SK-N-SH treated with all-trans-retinoic acid at 6 μM for 48 hours (cell line): ENCODE results near the gene S100A11.

Experiments used
- GLIS3 ChIP-seq: fragments of 250-450 bp; sonication (Bioruptor Pico); IDR thresholded peaks from 2 replicates; pipeline ENCODE4 v1.5.0; 2020; ENCODE audit warnings: mild to moderate bottlenecking, moderate library complexity
- SNAI2 ChIP-seq: fragments of 250-450 bp; sonication (Bioruptor Pico); IDR thresholded peaks from 2 replicates; pipeline ENCODE4 v1.5.0; 2020; ENCODE audit warnings: mild to moderate bottlenecking, moderate library complexity
- ZFP30 ChIP-seq: fragments of 450-650 bp; formaldehyde crosslinking; IDR thresholded peaks from 2 replicates; pipeline ENCODE4 v1.5.0; 2022; ENCODE audit warnings: mild to moderate bottlenecking, moderate library complexity
- ZNF8 ChIP-seq: fragments of 450-650 bp; formaldehyde crosslinking; IDR thresholded peaks from 2 replicates; pipeline ENCODE4 v1.5.0; 2020; ENCODE audit warnings: mild to moderate bottlenecking, moderate library complexity
- TF ChIP-seq, protein P1 (sequence below): fragments of 250-450 bp; sonication (Bioruptor Pico); IDR thresholded peaks from 2 replicates; pipeline ENCODE4 v1.5.1; 2020; ENCODE audit warnings: low read depth, mild to moderate bottlenecking, moderate library complexity

- TF ChIP-seq SNAI2 (CRISPR knock-in tag) (no peak), ZNF8 (CRISPR knock-in tag) (no peak), ZFP30 (CRISPR knock-in tag) (no peak), GLIS3 (CRISPR knock-in tag) (no peak)
- TF ChIP-seq, protein P1, sequence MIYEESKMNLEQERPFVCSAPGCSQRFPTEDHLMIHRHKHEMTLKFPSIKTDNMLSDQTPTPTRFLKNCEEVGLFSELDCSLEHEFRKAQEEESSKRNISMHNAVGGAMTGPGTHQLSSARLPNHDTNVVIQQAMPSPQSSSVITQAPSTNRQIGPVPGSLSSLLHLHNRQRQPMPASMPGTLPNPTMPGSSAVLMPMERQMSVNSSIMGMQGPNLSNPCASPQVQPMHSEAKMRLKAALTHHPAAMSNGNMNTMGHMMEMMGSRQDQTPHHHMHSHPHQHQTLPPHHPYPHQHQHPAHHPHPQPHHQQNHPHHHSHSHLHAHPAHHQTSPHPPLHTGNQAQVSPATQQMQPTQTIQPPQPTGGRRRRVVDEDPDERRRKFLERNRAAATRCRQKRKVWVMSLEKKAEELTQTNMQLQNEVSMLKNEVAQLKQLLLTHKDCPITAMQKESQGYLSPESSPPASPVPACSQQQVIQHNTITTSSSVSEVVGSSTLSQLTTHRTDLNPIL (CRISPR knock-in tag) = no peak
These were observed 43.6 kb downstream of the S100A11 start for GRCh38 chr1:151993084-151993733.
